Lower lobe of right lung (tissue), 2 donors: Measurements from ENCODE around the gene AFDN. TPM values are rescaled to one million over a fixed set of nuclear protein-coding genes. Genes with fewer than 3 reads are reported as not detected.
A peak's percentile ranks its signal among the peaks of the same experiment; 100 is the strongest.

ENCODE experiments used
- ATAC-seq, 2 donors: fragments of 200-7000 bp; cut with Tn5 transposase; one replicate each; pipeline ENCODE4 v1.9.1; 2020 to 2022; ENCODE audit warnings: mild to moderate bottlenecking in 2 of 2, moderate library complexity in 2 of 2
- DNase-seq: peaks from one replicate; pipeline ENCODE4 v3.0.0-alpha.2; 2020
- H3K27ac ChIP-seq: fragments of 200-600 bp; one replicate; pipeline ENCODE4 v1.8.0; 2022
- H3K27me3 ChIP-seq: fragments of 200-600 bp; one replicate; pipeline ENCODE4 v1.8.0; 2022; ENCODE audit warnings: low read depth
- H3K36me3 ChIP-seq: fragments of 200-600 bp; one replicate; pipeline ENCODE4 v1.8.0; 2022; ENCODE audit warnings: mild to moderate bottlenecking
- H3K4me1 ChIP-seq: fragments of 200-600 bp; one replicate; pipeline ENCODE4 v1.8.0; 2022
- H3K4me3 ChIP-seq: fragments of 200-600 bp; one replicate; pipeline ENCODE4 v1.8.0; 2022; ENCODE audit warnings: mild to moderate bottlenecking
- H3K9me3 ChIP-seq: fragments of 200-600 bp; one replicate; pipeline ENCODE4 v1.8.0; 2022
- intact Hi-C: fragments of 100-400 bp; cut with DNase I; formaldehyde crosslinking; loops from one replicate; pipeline ENCODE4 v1.11.0; 2022
- total RNA-seq: library from RNA; stranded (reverse); fragmentation: NEBNext Ultra II Directional; extraction: Animal tissue kit (Norgen Biotek cat#: 25700); gene quantifications from one replicate; pipeline ENCODE4 v1.2.1, GENCODE V29; 2021
- TF ChIP-seq, protein P1 (sequence below): fragments of 200-600 bp; IDR thresholded peaks from one replicate; pipeline ENCODE4 v1.8.0; 2022; ENCODE audit warnings: antibody characterized with exemption, mild to moderate bottlenecking
- donor health status: DM: no; HTN: yes; CAD: no; lungs with severe emphysema.

AFDN gene
- total RNA-seq, 1 donor from 2014 or later, result 167 TPM

DNA sequence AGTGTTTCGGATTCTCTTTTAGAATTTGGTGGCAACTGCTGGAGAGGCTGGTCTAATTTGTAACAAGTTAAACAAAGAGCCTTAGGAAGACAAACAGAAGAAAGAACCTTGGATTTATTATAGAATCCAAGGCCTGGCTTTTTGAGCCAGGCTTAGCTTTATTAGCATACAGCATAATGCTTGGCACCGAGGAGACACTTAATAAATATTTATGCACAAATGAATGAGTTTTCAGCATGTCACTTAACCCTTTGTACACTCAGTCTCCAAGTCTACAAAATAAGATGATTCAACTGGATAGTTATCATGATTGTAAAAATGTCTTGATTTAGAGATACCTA is 38.2 kb upstream of the AFDN start:
- Histone ChIP-seq H3K36me3 (no peaks in the 10 kb centered on the region), H3K27ac (no peak overlapping the region), H3K9me3 (no peaks in the 10 kb centered on the region), H3K4me1 (peaks cover 8% of the 10 kb centered on the region), H3K4me3 (no peak overlapping the region), H3K27me3 (no peaks in the 10 kb centered on the region)
- ATAC-seq (no peak), DNase-seq (no peak)
- intact Hi-C loops, result no loop called here
- TF ChIP-seq, protein P1, sequence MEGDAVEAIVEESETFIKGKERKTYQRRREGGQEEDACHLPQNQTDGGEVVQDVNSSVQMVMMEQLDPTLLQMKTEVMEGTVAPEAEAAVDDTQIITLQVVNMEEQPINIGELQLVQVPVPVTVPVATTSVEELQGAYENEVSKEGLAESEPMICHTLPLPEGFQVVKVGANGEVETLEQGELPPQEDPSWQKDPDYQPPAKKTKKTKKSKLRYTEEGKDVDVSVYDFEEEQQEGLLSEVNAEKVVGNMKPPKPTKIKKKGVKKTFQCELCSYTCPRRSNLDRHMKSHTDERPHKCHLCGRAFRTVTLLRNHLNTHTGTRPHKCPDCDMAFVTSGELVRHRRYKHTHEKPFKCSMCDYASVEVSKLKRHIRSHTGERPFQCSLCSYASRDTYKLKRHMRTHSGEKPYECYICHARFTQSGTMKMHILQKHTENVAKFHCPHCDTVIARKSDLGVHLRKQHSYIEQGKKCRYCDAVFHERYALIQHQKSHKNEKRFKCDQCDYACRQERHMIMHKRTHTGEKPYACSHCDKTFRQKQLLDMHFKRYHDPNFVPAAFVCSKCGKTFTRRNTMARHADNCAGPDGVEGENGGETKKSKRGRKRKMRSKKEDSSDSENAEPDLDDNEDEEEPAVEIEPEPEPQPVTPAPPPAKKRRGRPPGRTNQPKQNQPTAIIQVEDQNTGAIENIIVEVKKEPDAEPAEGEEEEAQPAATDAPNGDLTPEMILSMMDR, result no peak

DNA sequence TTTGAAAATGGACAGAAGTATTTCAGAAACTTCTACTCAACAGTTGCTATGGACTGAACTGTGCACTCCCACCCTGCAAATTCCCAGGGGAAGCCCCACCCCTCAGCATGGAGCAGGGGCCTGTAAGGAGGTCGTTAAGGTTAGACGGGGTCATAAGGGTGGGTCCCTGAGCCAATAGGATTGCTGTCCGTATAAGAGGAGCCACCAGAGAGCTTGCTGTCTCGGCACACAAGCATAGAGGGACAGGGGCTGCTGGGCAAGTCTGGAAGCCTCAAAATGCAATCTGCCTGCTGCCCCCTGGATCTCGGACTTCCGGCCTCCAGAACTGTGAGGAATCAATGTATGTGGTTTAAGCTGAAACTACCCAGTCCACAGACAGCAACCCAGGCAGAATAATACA is 37.4 kb upstream of the AFDN start:
- Histone ChIP-seq H3K4me3 (no peak overlapping the region), H3K27ac (no peak overlapping the region), H3K36me3 (no peaks in the 10 kb centered on the region), H3K27me3 (no peaks in the 10 kb centered on the region), H3K4me1 (peaks cover 8% of the 10 kb centered on the region), H3K9me3 (no peaks in the 10 kb centered on the region)
- intact Hi-C loops, result no loop called here
- ATAC-seq, result no peak
- no peak for DNase-seq
- TF ChIP-seq, protein P1, result no peak

DNA sequence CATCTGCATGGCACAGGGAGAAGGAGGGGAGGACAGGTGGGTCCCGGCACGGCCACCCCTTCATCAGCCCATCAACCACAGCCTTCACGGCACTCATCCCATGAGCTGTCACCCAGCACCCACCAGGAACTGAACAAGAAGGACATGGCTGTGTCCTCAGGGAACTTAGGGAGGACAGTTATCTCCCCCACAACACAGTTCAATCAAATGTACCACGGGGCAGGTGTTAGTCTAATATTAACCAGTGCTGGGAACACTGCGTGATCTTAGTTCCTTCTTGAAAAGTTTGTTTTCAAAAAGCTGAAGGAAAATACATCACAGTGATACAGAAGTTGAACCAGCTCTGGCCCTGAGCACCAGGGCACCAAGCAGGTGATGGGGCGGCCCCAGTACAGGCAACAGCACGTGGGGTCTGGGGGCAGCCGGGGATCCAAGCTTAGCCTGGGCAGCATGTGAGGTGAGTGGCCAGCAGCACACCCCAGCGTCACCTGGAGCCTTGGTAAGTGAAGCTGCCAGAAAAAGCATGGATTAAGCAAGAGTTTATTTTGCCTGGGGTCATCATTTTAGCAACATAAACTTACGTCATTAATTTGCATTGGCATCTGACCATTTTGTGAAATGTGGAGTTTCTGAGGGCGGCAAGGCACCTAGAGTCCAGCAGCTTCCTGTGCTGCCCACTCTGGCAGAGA is 35.5 kb upstream of the AFDN start:
- DNase-seq (no peak), ATAC-seq (peak in 1 of 2 donors; percentile 71)
- TF ChIP-seq, protein P1, result no peak
- no peaks in the 10 kb centered on the region for H3K9me3 ChIP-seq
- H3K4me3 ChIP-seq, result no peak overlapping the region
- H3K27ac ChIP-seq, result no peak overlapping the region
- intact Hi-C loops, result no loop called here
- H3K4me1 ChIP-seq, result peaks cover 11% of the 10 kb centered on the region
- H3K27me3 ChIP-seq, result no peaks in the 10 kb centered on the region
- H3K36me3 ChIP-seq, result no peaks in the 10 kb centered on the region

DNA sequence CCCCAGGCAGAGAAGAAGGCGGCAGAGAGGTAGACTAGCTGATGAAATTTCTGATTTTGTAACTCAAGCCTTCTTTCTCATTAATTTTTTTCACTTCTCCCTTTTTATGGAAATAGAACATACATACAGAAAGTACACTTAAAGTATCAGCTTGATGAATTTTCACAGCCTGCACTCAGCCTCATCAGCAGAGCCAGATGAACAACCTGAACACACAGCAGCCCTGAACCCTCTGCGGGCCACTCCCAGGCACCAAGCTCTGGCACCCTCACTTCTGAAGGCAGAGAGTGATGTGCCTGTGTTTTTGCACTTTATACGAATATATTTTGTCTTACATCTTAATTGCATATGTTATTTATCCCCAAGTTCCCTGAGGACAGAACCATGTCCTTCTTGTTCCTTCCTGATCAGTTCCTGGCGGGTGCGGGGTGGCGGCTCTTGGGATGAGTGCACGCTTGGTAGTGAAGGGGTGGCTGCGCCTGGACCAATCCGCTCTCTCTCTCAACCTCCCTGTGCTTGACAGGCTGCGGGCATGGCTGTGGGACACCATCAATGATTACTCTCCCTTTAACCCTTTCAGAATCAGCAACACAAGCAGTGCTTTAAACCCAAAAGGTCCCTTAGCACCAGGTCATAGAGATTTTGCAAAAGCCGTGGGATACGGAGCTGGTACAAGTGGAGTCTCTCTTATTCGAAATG is 34.8 kb upstream of the AFDN start:
- TF ChIP-seq, protein P1, result no peak
- ATAC-seq, result no peak
- DNase-seq, result no peak
- intact Hi-C loops, result no loop called here
- Histone ChIP-seq H3K36me3 (no peaks in the 10 kb centered on the region), H3K27ac (no peak overlapping the region), H3K4me3 (no peak overlapping the region), H3K9me3 (no peaks in the 10 kb centered on the region), H3K27me3 (peaks cover 2% of the 10 kb centered on the region), H3K4me1 (peaks cover 14% of the 10 kb centered on the region)

DNA sequence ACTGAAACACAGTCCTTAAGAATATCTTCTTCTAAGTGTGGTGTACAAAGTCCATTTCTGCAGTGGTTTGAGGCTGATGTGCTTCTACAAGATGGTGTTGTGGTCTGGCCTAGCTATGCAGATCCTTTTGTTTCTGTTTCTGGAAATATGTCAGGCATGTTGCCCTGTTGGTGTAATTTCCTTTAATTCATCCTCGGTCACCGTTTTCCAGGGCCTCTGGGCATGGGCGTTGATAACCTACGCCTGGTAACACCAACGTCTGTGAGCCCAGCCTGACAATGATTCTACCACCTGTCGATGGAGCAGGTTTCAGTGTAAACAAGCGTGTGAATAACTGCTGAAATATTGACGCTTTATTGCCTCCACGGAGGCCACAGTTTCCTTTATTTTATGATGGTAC is 33.3 kb upstream of the AFDN start:
- Histone ChIP-seq H3K4me1 (peaks cover 9% of the 10 kb centered on the region), H3K36me3 (no peaks in the 10 kb centered on the region), H3K27me3 (peaks cover 6% of the 10 kb centered on the region), H3K9me3 (no peaks in the 10 kb centered on the region), H3K27ac (no peak overlapping the region), H3K4me3 (no peak overlapping the region)
- ATAC-seq (no peak), DNase-seq (no peak)
- intact Hi-C loops, result no loop called here
- TF ChIP-seq, protein P1, result no peak
